Stomach (tissue), 9 donors: ENCODE results near the gene CDH23. TPM values are rescaled to one million over a fixed set of nuclear protein-coding genes. Genes with fewer than 3 reads are reported as not detected.
A peak's percentile ranks its signal among the peaks of the same experiment; 100 is the strongest.

Experiments used
- DNase-seq, 2 donors: peaks; one replicate each; pipeline versions ENCODE4 v3.0.0 to v3.0.0-alpha.2; 2013 to 2019
- H3K27ac ChIP-seq, 5 donors: fragments of 200-600 bp in 4 of 5; sonication (generic) in 4 of 5; one replicate each; pipeline ENCODE4 v1.5.1; 2013 to 2019; ENCODE audit warnings: mild to moderate bottlenecking in 1 of 5, moderate library complexity in 1 of 5
- H3K27me3 ChIP-seq, 3 donors: fragments of 200-600 bp; sonication (generic); one replicate each; pipeline ENCODE4 v1.5.1; 2017 to 2019; ENCODE audit warnings: mixed run types in 1 of 3
- H3K36me3 ChIP-seq, 4 donors: fragments of 200-600 bp; sonication (generic); 1 replicate in 3 of 4; 2 replicates in 1 of 4; pipeline ENCODE4 v1.5.1; 2016 to 2019
- H3K4me1 ChIP-seq, 4 donors: fragments of 200-600 bp; sonication (generic); one replicate each; pipeline ENCODE4 v1.5.1; 2016 to 2019
- H3K4me3 ChIP-seq, 4 donors: fragments of 200-600 bp; sonication (generic) in 3 of 4; one replicate each; pipeline ENCODE4 v1.5.1; 2016 to 2019; ENCODE audit warnings: mild to moderate bottlenecking in 1 of 4
- H3K9me3 ChIP-seq, 4 donors: fragments of 200-600 bp; sonication (generic); one replicate each; pipeline ENCODE4 v1.5.1; 2016 to 2019
- CTCF ChIP-seq, 7 experiments: fragments of 450-650 bp in 4 of 7; fragments of 200-600 bp in 3 of 7; sonication (generic) in 3 of 7; IDR thresholded peaks; one replicate each; pipeline ENCODE4 v1.5.1; 2016 to 2019; ENCODE audit warnings: antibody characterized with exemption in 7 of 7, control low read depth in 2 of 7, mild to moderate bottlenecking in 1 of 7
- EP300 ChIP-seq: sonication (generic); formaldehyde crosslinking; IDR thresholded peaks from one replicate; pipeline ENCODE4 v1.6.1; 2017; ENCODE audit warnings: antibody characterized with exemption
- POLR2A ChIP-seq, 4 donors: fragments of 450-650 bp; IDR thresholded peaks; one replicate each; pipeline ENCODE4 v1.6.1; 2016; ENCODE audit warnings: antibody characterized with exemption in 4 of 4, control low read depth in 2 of 4, mild to moderate bottlenecking in 1 of 4, moderate library complexity in 1 of 4
- POLR2AphosphoS5 ChIP-seq, 3 donors: sonication (generic); formaldehyde crosslinking; IDR thresholded peaks; one replicate each; pipeline ENCODE4 v1.6.1; 2016; ENCODE audit warnings: antibody characterized with exemption in 3 of 3
- WGBS, 5 donors: extraction: QIAGEN DNeasy Blood & Tissue Kit in 3 of 5; methylation state at CpG; one replicate each; pipeline versions ENCODE4 v1.1.5 to v1.1.7; 2013 to 2018; 5-methylcytosine and 5-hydroxymethylcytosine counted together
- intact Hi-C: fragments of 100-400 bp; cut with DNase I; formaldehyde crosslinking; loops from one replicate; pipeline ENCODE4 v1.15.1; 2023; ENCODE audit warnings: low total_unique reads
- polyA plus RNA-seq, 3 donors: library from polyadenylated mRNA; stranded (reverse); fragments of 200-250 nt; gene quantifications; one replicate each; pipeline ENCODE4 v1.2.3, GENCODE V29; 2013
- total RNA-seq, 5 donors: library from RNA; depleted of rRNA; stranded (reverse); fragments of >200 nt; gene quantifications; one replicate each; pipeline versions ENCODE4 v1.1.0 to v1.2.3, GENCODE V29; 2014 to 2016
- donor health status: healthy with polysubstance abuse.
- donor health status: Bipolar disorder and iron deficiency.
- donor health status: healthy.

The CDH23 gene
- total and polyA plus RNA-seq, 8 donors = 0.31 to 8.2 (median 2.2) TPM

- no peaks in the 10 kb centered on the region for H3K27me3 ChIP-seq
- TF ChIP-seq EP300 = no peak
- no peak for TF ChIP-seq CTCF (IDR thresholded peaks at IDR 0.05)
- intact Hi-C loops = no loop called here
- no peaks in the 10 kb centered on the region for H3K9me3 ChIP-seq
- H3K27ac ChIP-seq = peak overlapping the region in 3 of 5 donors; percentile 24 to 62 (median 43)
- 63 to 79% (median 69%) methylated on average over 2 of the region's 2 CpGs for WGBS, 5 donors
- no peak overlapping the region for H3K4me3 ChIP-seq
- DNase-seq = no peak
- H3K36me3 ChIP-seq = no peaks in the 10 kb centered on the region
- H3K4me1 ChIP-seq = peaks cover 64 to 100% (median 84%) of the 10 kb centered on the region in 4 donors
Measured at GRCh38 chr10:71844695-71845094, 448.0 kb downstream of the CDH23 start.

- peaks cover 58 to 98% (median 78%) of the 10 kb centered on the region in 4 donors for H3K4me1 ChIP-seq
- peak overlapping the region in 1 of 4 donors; percentile 0 for H3K4me3 ChIP-seq
- no peaks in the 10 kb centered on the region for H3K27me3 ChIP-seq
- TF ChIP-seq POLR2A (IDR thresholded peaks at IDR 0.05) (no peak), POLR2AphosphoS5 (IDR thresholded peaks at IDR 0.05) (no peak), CTCF (IDR thresholded peaks at IDR 0.05) (no peak), EP300 (no peak)
- no peaks in the 10 kb centered on the region for H3K36me3 ChIP-seq
- no peaks in the 10 kb centered on the region for H3K9me3 ChIP-seq
- peak overlapping the region in 4 of 5 donors; percentile 24 to 62 (median 46) for H3K27ac ChIP-seq
- DNase-seq = no peak
- intact Hi-C loops = no loop called here
- WGBS, 5 donors = 58 to 70% (median 67%) methylated on average over 11 of the region's 11 CpGs
Measured at GRCh38 chr10:71845410-71846405, 449.0 kb downstream of the CDH23 start.

GRCh38 chr10:71846816-71847215 lies 450.1 kb downstream of the CDH23 start:
- TF ChIP-seq POLR2A (IDR thresholded peaks at IDR 0.05) = no peak
- no peak for TF ChIP-seq EP300
- TF ChIP-seq POLR2AphosphoS5 (IDR thresholded peaks at IDR 0.05) = no peak
- no peak for TF ChIP-seq CTCF (IDR thresholded peaks at IDR 0.05)
- Histone ChIP-seq H3K36me3 (no peaks in the 10 kb centered on the region), H3K9me3 (no peaks in the 10 kb centered on the region), H3K4me3 (no peak overlapping the region), H3K27ac (peak overlapping the region in 4 of 5 donors; percentile 20 to 95 (median 36)), H3K27me3 (no peaks in the 10 kb centered on the region), H3K4me1 (peaks cover 54 to 92% (median 72%) of the 10 kb centered on the region in 4 donors)
- WGBS, 5 donors = 90 to 98% (median 93%) methylated on average over 3 of the region's 3 CpGs
- DNase-seq = no peak
- intact Hi-C loops = no loop called here

GRCh38 chr10:71847418-71847817 lies 450.7 kb downstream of the CDH23 start:
- H3K4me1 ChIP-seq = peaks cover 52 to 89% (median 71%) of the 10 kb centered on the region in 4 donors

More at GRCh38 chr10:71847418-71847817, 450.7 kb downstream of the CDH23 start:
- Histone ChIP-seq H3K27me3 (no peaks in the 10 kb centered on the region), H3K27ac (peak overlapping the region in 2 of 5 donors; percentile 47 to 95), H3K4me3 (no peak overlapping the region), H3K9me3 (no peaks in the 10 kb centered on the region), H3K36me3 (no peaks in the 10 kb centered on the region)
- intact Hi-C loops = no loop called here
- WGBS, 5 donors = 85 to 96% (median 94%) methylated on average over 8 of the region's 8 CpGs
- TF ChIP-seq POLR2AphosphoS5 (IDR thresholded peaks at IDR 0.05) (no peak), EP300 (no peak), CTCF (IDR thresholded peaks at IDR 0.05) (no peak), POLR2A (IDR thresholded peaks at IDR 0.05) (no peak)
- DNase-seq = no peak
